ENCODE data around the gene ERBIN.
"Not testable (repeated sequence)": the region's sequence is repeated elsewhere in the genome, so short reads cannot be mapped to it uniquely, and the experiment has no call there.

Gene ERBIN, protein sequence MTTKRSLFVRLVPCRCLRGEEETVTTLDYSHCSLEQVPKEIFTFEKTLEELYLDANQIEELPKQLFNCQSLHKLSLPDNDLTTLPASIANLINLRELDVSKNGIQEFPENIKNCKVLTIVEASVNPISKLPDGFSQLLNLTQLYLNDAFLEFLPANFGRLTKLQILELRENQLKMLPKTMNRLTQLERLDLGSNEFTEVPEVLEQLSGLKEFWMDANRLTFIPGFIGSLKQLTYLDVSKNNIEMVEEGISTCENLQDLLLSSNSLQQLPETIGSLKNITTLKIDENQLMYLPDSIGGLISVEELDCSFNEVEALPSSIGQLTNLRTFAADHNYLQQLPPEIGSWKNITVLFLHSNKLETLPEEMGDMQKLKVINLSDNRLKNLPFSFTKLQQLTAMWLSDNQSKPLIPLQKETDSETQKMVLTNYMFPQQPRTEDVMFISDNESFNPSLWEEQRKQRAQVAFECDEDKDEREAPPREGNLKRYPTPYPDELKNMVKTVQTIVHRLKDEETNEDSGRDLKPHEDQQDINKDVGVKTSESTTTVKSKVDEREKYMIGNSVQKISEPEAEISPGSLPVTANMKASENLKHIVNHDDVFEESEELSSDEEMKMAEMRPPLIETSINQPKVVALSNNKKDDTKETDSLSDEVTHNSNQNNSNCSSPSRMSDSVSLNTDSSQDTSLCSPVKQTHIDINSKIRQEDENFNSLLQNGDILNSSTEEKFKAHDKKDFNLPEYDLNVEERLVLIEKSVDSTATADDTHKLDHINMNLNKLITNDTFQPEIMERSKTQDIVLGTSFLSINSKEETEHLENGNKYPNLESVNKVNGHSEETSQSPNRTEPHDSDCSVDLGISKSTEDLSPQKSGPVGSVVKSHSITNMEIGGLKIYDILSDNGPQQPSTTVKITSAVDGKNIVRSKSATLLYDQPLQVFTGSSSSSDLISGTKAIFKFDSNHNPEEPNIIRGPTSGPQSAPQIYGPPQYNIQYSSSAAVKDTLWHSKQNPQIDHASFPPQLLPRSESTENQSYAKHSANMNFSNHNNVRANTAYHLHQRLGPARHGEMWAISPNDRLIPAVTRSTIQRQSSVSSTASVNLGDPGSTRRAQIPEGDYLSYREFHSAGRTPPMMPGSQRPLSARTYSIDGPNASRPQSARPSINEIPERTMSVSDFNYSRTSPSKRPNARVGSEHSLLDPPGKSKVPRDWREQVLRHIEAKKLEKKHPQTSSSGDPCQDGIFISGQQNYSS (N-terminal part only)

DNA sequence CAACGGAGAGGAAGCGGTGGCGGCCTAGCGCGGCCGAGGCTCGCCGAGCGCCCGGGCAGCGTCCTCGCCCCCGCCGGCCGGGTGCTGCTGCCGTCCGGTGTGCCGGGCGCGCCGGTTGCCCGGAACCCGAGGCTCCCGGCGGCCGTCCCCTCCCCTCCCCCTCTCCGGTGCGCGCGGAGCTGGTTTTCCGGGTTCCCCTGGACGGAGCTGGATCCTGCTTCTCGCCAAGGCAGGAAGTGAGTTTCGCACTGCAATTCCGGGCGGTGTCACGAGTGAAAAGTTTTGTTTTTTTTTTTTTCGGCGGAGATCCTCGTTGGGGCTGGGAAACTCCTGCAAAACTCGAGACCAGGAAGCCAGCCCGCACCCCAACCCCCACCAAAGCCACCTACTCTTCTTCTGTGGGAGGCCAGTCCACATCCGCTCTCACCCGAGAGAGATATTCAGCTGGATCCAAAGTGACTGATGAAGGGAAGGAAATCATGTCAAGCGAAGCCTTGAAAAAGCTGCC lies at the start of gene ERBIN:
Gene ERBIN (plus strand): TSS at position 300 of the 508 bp plus-strand sequence. CDS start 66,144 bp downstream, outside the sequence.
- peak; percentile 86 for DNase-seq

DNA sequence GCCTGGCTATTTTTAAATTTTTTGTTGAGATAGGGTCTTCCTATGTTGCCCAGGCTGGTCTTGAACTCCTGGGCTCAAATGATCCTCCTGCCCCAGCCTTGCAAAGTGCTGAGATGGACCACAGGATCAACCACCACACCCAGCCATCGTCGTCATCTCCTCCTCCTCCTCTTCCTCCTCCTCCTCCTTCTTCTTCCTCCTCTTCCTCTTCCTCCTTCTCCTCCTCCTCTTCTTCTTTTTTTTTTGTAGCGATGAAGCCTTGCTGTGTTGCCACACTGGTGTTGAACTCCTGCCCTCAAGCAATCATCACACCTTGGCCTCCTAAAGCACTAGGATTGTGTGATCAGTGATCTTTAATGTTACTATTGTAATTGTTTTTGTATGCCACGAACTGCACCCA lies 49.4 kb upstream of the ERBIN start:
- DNase-seq, result no peak

DNA sequence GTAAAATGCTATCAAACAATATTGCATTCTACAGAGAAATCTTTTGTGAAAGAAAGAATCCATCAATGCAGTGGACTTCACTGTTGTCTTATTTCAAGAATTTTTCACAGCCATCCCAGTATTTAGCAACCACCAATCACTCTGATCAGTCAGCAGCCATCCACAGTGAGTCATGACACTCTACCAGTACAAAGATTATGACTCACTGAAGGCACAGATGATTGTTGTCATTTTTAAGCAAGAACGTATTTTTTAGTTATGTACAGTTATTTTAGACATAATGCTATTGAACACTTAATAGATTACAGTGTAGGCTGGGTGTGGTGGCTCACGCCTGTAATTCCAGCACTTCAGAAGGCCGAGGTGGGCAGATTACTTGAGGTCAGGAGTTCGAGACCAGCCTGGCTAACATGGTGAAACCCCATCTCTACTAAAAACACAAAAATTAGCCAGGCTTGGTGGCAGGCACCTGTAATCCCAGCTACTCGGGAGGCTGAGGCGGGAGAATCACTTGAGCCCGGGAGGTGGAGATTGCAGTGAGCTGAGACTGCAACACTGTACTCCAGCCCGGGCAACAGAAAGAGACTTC lies 46.6 kb upstream of the ERBIN start:
- not testable (repeated sequence) for DNase-seq

DNA sequence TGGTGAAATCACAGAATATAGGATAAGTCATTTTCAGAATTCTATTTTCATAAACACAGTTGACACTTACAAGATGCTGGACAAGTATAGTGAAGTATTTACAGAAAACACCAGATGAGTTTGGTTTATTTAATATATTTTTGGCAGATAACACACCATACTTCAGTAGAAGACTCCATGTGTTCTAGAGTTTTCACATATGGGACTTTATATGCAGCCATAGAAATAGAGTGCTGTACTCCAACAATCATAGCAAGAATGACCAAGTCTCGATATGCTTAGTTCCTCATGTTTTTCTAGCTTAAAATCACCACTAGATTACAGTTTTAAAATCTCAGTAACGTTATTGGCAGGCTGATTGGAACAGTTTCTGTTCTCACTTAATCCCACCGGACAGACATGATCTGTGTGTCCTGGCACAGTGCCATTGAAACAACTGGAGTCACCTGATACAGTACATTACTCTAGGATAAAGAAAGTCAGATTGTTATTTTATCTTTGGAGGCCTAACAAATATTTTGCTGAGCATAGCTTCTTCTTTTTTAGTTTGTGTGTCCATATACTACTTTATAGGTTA lies 45.8 kb upstream of the ERBIN start:
- peak; percentile 56 for DNase-seq

DNA sequence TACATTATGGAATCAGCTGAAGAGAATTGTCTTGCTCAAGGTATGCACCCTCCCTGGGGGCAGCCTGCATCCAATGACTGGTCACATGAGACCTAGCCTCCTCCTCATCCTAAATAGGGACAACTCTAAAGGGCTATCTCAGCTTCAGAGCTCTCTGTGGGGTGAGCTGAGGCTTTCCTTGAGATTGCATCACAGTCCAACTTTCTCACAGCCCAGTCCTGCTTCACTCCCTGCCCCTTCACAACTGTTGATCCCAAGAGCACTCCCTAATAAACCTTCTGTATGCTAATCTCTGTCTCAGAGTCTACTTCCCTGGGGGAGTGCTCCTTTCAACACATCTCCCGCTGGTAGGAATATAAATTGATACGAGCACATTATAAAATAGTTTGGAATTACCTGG lies 44.1 kb upstream of the ERBIN start:
- no peak for DNase-seq

DNA sequence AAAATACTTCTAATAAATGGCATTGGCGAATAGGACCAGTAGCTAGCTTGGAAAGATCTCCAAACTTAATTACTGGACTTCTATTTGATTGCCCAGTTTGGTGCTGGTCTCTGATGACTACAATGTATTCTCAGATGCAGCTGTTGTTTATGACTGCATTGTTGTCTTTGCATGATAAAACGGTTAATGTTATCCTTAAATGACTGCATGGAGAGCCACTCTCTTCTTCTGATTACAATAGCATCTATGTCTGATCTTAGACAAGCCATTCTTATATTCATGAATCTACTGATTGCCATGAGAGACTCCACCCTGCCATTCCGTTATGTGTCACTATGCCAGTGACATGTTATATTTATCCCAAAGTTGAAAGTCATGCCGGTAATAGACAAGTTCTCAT lies 42.9 kb upstream of the ERBIN start:
- no peak for DNase-seq

DNA sequence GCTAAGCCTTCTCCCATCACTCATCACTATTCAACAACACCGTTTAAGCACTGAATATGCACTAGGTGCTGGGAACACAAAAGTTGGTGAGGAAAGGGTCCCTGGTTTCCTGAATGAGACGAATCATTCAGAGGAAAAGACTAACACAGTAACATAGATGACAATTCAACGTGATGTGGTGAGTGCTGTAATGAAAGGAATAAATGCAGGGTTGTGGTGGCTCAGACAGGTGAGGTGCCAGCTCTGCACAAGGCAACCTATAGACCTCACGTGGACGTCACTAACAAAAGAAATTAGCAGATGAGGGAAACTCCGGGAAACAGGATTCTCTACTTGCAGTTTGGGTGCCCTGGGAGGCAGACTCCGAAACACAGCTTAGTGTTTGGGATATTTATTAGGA lies 40.0 kb upstream of the ERBIN start:
- no peak for DNase-seq

DNA sequence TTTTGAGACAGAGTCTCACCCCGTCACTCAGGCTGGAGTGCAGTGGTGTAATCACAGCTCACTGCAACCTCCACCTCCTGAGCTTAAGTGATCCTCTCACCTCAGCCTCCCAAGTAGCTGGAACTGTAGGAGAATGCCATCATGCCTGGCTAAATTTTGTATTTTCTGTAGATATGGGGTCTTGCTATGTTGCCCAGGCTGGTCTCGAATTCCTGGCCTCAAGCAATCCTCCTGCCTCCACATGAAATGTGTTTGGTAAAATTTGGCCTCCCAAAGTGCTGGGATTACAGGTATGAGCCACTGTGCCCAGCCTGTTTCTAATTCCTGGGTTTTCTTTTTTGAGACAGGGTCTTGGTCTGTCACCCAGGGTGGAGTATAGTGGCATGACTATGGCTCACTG lies 34.4 kb upstream of the ERBIN start:
- DNase-seq, result not testable (repeated sequence)

DNA sequence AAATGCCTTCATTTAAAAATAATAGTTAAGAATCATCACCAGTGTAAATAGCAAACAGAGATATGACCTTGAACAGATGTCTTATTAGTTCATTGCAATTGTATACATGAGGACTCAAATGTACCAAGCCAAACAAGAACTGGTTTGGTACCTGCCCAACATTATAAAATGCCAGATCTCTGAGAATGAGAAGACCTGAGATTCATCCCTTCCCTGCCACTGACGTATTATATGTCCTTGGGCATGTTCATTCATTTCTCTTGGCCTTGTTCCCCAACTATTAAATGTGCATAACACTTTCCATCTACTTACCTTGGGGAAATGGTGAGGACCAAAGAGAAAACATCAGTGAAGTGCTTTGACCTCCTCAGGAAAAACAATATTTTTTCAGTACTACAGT lies 33.6 kb upstream of the ERBIN start:
- peak; percentile 13 for DNase-seq

DNA sequence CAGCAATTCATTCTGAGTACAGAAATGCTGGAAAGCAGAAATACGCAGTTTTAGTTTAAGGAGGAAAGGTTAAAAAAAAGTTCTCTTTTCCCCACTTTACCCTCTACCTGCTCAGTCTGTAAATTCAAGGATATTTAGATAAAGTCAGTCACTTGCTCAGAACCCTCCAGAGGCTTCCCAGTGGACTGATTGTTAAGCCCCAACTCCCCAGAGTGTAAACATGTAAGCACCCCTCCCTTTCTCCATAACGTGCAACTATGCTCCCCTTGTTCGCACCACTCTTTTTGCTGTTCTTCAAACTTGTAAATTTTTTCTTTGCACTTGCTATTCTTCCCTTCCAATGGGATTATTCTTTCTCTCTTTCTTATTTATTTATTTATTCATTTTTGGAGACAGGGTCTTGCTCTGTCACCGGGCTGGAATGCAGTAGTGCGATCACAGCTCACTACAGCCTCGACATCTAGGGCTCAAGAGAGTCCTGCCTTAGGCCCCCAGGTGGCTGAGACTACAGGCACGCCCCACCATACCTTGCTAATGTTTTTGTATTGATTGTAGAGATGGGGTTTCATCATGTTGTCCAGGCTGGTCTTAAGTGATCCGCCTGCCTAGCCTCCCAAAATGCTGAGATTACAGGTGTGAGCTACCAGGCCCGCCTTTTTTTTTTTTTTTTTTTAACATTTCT lies 32.5 kb upstream of the ERBIN start:
- no peak for DNase-seq

DNA sequence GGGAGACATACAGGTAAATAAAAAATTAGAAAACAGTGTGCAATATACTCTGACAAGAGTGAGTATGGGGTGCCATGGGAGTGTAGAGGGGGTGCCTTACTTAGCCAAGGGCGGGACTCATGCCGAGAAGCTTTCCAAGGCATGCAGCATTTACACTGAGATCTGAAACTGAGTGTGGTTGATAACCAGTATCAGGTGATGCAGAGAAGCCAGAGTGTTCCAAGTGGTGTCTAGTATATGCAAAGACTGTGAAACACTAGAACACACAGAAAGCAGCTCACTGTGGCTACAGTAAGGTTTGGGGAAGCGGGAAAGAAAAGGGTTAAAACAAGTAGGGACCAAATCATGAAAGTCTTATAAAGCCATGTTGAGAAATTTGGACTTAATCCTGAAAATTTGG lies 30.5 kb upstream of the ERBIN start:
- no peak for DNase-seq

DNA sequence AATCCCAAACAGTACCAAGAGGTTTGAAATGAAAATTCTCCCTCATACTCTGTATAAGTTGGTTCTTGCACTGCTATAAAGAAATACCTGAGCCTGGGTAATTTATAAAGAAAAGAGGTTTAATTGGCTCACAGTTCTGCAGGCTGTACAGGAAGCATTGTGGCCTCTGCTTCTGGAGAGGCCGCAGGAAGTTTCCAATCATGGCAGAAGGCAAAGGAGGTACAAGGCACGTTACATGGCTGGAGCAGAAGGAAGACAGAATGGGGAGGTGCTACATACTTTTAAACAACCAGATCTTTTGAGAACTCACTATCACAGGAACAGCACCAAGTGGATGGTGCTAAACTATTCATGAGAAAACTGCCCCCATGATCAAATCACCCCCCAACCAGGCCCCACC lies 25.6 kb upstream of the ERBIN start:
- no peak for DNase-seq

DNA sequence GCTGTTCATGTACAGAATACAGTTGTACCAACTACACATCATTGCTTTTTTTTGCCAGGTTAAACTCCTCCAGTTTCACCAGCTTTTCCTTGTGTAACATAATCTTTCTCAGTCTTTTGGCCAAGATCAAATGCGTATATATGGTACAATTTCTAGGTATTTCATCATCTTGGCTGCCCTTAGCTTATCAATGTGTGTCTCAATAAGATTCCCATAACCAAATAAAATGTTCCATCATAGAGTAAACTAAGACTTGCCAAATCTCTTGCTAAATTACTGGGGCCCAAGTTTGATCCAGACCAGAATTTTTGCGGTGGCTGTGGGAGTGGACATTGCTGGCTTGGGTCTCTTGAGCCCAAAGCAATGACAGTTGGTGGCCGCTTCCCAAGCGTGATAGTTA lies 24.3 kb upstream of the ERBIN start:
- DNase-seq, result no peak

DNA sequence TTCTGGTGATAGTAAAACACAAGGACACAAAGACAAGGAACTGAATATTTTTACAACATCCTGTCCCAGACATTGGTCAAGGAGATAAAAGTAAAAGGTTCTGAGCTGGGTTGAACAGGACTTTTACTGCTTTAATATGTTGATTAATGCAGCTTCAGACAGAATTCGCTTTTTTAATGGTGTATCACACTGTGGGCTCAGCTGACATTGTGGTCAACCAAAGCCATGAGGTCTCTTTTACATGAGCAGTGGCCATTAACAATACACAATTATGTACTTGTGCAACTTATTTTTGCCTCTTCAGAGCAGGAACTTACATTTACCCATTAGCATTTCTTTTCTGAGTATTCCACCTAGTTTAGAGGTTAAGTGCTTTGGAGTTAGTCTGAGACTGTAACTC lies 22.8 kb upstream of the ERBIN start:
- DNase-seq, result no peak

DNA sequence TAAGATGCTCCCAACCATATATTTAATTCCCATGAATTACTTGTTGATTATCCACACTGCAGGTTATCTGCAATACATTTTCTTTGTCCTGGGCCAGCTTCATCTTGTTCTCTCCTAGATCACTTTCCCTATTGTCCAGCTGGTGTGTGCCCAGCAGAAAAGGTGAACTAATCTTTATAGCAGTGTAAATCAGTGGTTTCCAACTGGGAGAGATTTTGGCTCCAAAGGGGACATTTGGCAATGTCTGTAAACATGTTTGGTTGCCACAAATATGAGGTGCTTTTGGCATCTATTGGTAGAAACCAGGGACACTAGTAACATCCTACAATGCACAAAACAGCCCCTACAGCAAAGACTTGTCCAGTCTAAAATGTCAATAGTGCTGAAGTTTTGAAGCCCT lies 20.1 kb upstream of the ERBIN start:
- no peak for DNase-seq

DNA sequence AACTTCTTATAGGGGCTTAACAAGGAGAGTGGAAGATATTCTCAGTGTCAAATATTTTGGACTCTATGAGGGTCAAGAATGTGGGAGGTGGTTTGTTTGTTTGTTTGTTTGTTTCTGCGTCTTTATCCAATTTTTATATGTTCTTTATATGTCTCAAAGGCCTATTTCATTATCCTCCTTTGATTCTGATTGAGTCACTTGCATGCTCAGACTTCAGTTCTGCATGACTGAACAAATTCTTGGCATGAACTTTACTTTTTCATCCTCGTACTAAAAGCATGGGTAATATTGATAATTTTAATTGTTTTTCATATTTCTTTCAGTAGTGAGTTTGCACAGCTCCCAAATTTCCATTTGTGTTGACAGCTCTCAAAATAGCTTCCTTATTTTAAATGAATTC lies 19.2 kb upstream of the ERBIN start:
- no peak for DNase-seq

DNA sequence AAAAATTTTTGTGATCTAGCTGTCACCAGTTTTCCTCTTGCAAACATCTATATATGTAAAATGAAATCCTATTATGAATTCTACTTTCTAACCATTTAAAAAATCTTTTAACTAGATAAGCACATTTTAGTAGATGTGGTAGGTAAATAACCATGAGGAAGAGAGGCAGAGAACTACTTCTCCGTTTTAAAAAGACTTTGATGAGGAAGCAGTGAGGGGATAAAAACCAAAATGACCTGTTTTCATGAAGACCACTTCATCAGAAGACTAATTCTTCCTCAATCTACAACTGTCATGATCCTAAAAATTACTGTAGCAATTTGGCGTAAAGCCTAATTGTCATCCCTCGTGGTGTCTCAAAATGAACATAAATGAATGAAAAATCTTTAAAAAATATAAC lies 15.7 kb upstream of the ERBIN start:
- DNase-seq, result no peak

DNA sequence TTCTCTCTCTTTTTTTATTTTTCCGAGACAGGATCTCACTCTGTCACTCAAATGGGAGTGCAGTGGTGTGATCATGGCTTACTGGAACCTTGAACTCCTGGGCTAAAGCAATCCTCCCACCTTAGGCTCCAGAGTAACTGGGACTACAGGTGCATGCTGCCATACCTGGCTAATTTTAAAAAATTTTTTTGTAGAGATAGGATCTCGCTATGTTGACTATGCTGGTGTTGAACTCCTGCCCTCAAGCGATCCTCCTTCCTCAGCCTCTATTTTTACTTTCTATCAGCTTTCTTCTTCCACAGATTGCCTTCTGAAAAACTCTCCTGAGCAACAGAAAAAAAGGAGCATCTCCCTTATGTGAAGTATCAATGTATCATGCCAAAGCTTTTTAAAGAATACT lies 14.1 kb upstream of the ERBIN start:
- DNase-seq, result no peak

DNA sequence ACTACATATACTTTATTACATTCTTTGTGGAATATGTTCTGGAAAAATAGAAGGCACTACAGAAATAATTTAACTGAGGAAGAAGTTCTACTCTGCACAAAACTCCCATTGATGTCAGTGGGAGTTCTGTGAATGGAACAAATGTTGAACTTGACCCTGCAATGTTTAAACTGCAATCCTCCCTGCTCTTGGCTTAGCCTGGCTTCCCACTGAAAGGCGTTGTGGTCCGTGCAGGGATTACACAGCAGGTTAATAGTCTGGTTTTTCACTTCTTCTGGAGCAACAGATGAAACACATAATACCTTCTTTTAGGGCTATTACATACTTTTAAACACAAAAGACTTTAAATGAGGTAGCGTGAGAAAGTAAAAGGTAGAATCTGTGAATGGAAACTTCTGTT lies 12.9 kb upstream of the ERBIN start:
- no peak for DNase-seq

DNA sequence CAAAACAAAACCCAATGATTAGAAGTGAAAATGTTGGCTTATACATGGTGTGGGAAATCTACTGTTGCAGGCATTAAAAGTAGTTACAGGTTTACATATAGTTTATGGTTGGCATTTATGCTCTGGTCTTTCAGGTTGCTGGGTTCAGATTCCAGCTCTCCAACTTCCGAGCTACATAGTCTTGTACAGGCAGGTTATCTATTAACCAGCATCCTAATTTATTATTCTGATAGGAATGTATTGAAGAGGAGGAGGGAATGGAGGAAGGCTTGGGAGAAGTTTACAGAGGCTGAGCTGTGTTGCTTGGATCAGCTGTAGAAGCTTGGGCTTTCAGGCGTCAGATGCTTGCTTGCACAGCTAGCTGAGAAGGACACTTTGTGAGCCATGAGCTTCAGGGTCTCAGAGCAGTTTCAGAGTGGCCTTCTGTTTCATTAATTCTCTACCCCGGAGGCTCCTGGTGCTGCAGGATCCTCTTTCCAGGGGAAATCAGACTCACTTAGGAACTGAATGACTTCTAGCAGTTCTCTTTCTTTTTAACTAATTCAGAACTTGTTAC lies 11.7 kb upstream of the ERBIN start:
- no peak for DNase-seq

DNA sequence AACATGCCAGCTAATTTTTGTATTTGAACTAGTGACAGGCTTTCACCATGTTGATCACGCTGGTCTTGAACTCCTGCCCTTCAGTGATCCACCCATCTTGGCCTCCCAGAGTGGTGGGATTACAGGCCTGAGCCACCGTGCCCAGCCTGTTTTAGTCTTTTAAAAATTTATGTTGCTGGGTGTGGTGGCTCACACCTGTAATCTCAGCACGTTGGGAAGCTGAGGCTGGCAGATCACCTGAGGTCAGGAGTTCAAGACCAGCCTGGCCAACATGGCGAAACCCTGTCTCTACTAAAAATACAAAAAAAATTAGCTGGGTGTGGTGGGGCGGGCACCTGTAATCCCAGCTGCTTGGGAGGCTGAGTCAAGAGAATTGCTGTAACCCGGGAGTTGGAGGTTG lies 10.7 kb upstream of the ERBIN start:
- DNase-seq, result not testable (repeated sequence)
